ENCODE results near the gene AP4E1.

Gene AP4E1

GRCh38 chr15:51051776-51052175, 143.3 kb downstream of the AP4E1 start:
- TF ChIP-seq FOXP2 (optimal IDR thresholded peaks at IDR 0.05; ENCODE audit: borderline replicate concordance, extremely low read depth, extremely low read length, insufficient read depth) (no peak), POLR2AphosphoS5 (IDR thresholded peaks at IDR 0.05; ENCODE audit: low read depth, low read length) (no peak), SIN3A (IDR thresholded peaks at IDR 0.05; ENCODE audit: borderline replicate concordance, insufficient read depth, low read length) (no peak), TAF1 (IDR thresholded peaks at IDR 0.05; ENCODE audit: borderline replicate concordance, insufficient read depth, low read length) (no peak), REST (IDR thresholded peaks at IDR 0.05; ENCODE audit: insufficient read depth in 1 of 2, low read depth in 2 of 2, low read length in 2 of 2) (no peak)

GRCh38 chr15:51053571-51053970, 145.1 kb downstream of the AP4E1 start:
- TF ChIP-seq REST (IDR thresholded peaks at IDR 0.05; ENCODE audit: insufficient read depth in 1 of 2, low read depth in 2 of 2, low read length in 2 of 2) (no peak), TAF1 (IDR thresholded peaks at IDR 0.05; ENCODE audit: borderline replicate concordance, insufficient read depth, low read length) (no peak), FOXP2 (optimal IDR thresholded peaks at IDR 0.05; ENCODE audit: borderline replicate concordance, extremely low read depth, extremely low read length, insufficient read depth) (no peak), SIN3A (IDR thresholded peaks at IDR 0.05; ENCODE audit: borderline replicate concordance, insufficient read depth, low read length) (no peak)

GRCh38 chr15:51054535-51054934, 146.1 kb downstream of the AP4E1 start:
- TF ChIP-seq TAF1 (IDR thresholded peaks at IDR 0.05; ENCODE audit: borderline replicate concordance, insufficient read depth, low read length) (no peak), SIN3A (IDR thresholded peaks at IDR 0.05; ENCODE audit: borderline replicate concordance, insufficient read depth, low read length) (no peak), REST (IDR thresholded peaks at IDR 0.05; ENCODE audit: insufficient read depth in 1 of 2, low read depth in 2 of 2, low read length in 2 of 2) (no peak), FOXP2 (optimal IDR thresholded peaks at IDR 0.05; ENCODE audit: borderline replicate concordance, extremely low read depth, extremely low read length, insufficient read depth) (no peak), POLR2AphosphoS5 (IDR thresholded peaks at IDR 0.05; ENCODE audit: low read depth, low read length) (no peak)
